Islet of Langerhans (tissue), 1 donor: ENCODE data around the gene TBX4.
"Not testable (repeated sequence)": the region's sequence is repeated elsewhere in the genome, so short reads cannot be mapped to it uniquely, and the experiment has no call there.

Experiments
- FAIRE-seq: peaks from one replicate; lab custom pipeline; 2011; peaks lifted over from hg19 to GRCh38; lab: Jason Lieb, UNC

Gene TBX4

GRCh38 chr17:61485067-61485775 lies 33.0 kb downstream of the TBX4 start:
- FAIRE-seq, result no peak

- FAIRE-seq, result no peak
Observed at GRCh38 chr17:61486135-61487120, 34.2 kb downstream of the TBX4 start.

- FAIRE-seq, result no peak
Observed at GRCh38 chr17:61487161-61487988, 35.2 kb downstream of the TBX4 start.

- FAIRE-seq, result no peak
Observed at GRCh38 chr17:61487989-61488595, 35.9 kb downstream of the TBX4 start.

- FAIRE-seq, result no peak
Observed at GRCh38 chr17:61488878-61489718, 36.9 kb downstream of the TBX4 start.

- no peak for FAIRE-seq
Observed at GRCh38 chr17:61489719-61490490, 37.7 kb downstream of the TBX4 start.

GRCh38 chr17:61490540-61490975 lies 38.3 kb downstream of the TBX4 start:
- no peak for FAIRE-seq

GRCh38 chr17:61491981-61492380 lies 39.8 kb downstream of the TBX4 start:
- no peak for FAIRE-seq

GRCh38 chr17:61492759-61493526 lies 40.7 kb downstream of the TBX4 start:
- no peak for FAIRE-seq

GRCh38 chr17:61493830-61494324 lies 41.7 kb downstream of the TBX4 start:
- FAIRE-seq, result not testable (repeated sequence)

- no peak for FAIRE-seq
Observed at GRCh38 chr17:61494325-61495160, 42.3 kb downstream of the TBX4 start.

GRCh38 chr17:61495161-61495857 lies 43.1 kb downstream of the TBX4 start:
- no peak for FAIRE-seq

- FAIRE-seq, result no peak
Observed at GRCh38 chr17:61496174-61496956, 44.1 kb downstream of the TBX4 start.

GRCh38 chr17:61496957-61497653 lies 44.9 kb downstream of the TBX4 start:
- FAIRE-seq, result no peak

- no peak for FAIRE-seq
Observed at GRCh38 chr17:61498042-61498994, 46.1 kb downstream of the TBX4 start.
